ENCODE measurements around the gene FCN3. TPM values are rescaled to one million over a fixed set of nuclear protein-coding genes. Genes with fewer than 3 reads are reported as not detected.

FCN3 gene
- total RNA-seq, 4 donors from 2014 or later, result 2.0 to 247 (median 19.1) TPM

- TF ChIP-seq CTCF (IDR thresholded peaks at IDR 0.05; ENCODE audit: low read depth), result no peak
Observed at GRCh38 chr1:27345272-27345671, 29.4 kb downstream of the FCN3 start.

GRCh38 chr1:27343639-27344025, 31.0 kb downstream of the FCN3 start:
- TF ChIP-seq CTCF (IDR thresholded peaks at IDR 0.05; ENCODE audit: low read depth), result no peak

DNA sequence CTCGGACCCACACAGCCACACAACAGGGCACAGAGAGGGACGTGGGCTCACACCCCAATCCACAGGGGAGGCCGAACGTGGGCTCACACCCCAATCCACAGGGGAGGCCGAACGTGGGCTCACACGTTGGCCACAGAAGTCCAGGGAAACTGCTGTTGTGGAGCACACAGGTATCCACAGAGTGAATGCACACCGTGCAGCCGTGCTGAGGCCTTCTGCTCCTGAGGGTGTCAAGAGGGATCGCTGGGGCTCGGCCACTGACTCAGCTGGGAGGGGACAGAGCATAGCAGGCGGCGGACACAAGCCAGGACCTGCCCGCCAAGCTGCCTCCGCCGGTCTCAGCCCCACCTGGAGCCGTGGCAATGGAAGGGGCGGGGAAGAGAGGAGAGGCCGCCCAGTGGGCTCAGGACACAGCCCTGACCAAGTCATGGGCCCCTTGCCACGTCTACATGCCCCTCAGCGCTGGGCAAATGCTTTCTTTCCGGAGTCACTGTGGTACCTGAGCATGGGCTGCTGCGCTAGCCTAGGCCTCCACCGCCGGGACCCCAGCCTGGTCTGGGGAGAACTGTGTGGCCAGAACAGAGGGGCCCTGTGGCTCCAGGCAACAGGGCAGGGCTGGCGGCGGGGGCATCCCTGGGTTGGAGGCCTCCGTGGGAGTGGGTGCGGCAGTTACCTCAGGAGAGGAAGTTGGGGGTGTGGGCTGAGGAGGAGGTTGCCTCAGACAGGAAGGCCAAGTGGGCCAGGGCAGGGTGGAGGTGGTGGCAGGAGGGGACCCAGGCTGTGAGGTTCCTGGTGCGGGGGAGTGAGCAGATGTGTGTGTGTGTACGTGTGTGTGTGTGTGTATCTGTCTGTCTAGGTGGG, 31.6 kb downstream of the FCN3 start:
- TF ChIP-seq CTCF (IDR thresholded peaks at IDR 0.05; ENCODE audit: low read depth), result no peak

DNA sequence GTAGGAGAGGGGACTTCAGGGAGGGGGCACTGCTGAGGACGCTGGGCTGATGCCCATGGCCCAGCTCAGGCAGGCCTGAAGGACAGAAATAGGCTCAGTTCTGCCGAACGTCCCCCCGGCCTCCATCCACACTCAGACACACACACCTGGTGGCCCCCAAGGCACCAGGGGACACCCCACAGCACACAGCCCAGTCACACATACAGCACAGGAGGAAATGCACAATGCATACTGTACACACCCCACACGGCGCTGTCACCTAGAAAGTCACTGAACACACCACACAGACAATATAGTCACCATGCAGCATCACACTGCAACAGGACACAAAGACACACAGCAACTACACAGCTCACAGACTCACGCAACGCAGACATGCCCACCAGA, 32.2 kb downstream of the FCN3 start:
- no peak for TF ChIP-seq CTCF (IDR thresholded peaks at IDR 0.05; ENCODE audit: low read depth)

GRCh38 chr1:27341525-27342252, 32.9 kb downstream of the FCN3 start, which contains the start of gene SYTL1:
Gene SYTL1 (plus strand): TSS chr1:27342022. CDS start chr1:27345335, 3,313 bp downstream.
- TF ChIP-seq CTCF (IDR thresholded peaks at IDR 0.05; ENCODE audit: low read depth), result no peak

DNA sequence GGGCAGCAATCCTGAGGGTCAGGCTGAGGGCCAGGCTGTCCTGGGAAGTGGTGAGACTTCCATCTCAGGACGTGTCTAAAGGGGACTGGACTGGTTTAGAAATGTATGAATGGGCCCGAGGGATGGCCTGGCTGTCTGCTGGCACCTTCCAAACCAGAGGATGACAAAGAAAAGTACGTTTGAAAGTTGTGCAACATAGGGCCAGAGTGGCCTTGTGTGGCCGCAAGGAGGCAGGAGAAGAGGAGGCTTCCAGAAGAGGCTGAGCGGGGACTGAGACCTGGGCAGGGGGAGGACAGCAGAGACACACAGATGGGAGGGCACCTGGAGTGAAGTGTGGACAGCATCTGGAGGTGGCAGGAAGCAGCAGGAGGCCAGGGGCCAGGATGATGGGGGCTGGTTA, 35.4 kb downstream of the FCN3 start:
- TF ChIP-seq CTCF (IDR thresholded peaks at IDR 0.05; ENCODE audit: low read depth), result no peak

DNA sequence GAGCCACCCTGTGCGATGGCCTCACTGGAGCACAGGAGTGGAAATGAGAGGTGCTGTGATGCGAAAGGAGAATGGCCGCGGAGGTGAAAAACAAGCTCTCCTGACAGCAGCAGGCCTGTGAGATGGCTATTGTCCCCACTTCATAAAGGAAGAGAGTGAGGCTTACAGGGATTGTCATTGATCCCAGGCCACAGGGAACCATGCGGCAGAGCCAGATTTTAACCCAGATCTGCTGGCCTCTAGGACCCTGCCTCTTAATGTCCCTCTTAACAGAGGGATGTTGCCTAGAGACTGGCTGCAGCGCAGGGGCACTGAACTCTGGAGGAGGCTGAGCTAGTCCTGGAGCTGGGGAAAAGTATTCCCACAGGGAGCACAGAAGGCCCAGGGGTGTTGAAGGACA, 35.9 kb downstream of the FCN3 start:
- TF ChIP-seq CTCF (IDR thresholded peaks at IDR 0.05; ENCODE audit: low read depth), result no peak

All from subcutaneous adipose tissue (tissue), 4 donors.